GM23338 (cell line): ENCODE data around the gene VPS39. TPM values are rescaled to one million over a fixed set of nuclear protein-coding genes. Genes with fewer than 3 reads are reported as not detected.

ENCODE experiments used
- ATAC-seq: fragments of 200-7000 bp; cut with Tn5 transposase; 3 replicates; pipeline ENCODE4 v1.9.1; 2020
- DNase-seq: peaks from one replicate; pipeline ENCODE4 v3.0.0-alpha.2; 2015; ENCODE audit warnings: low spot score
- H2AFZ ChIP-seq: fragments of 200-600 bp; sonication (generic); 2 replicates; pipeline ENCODE4 v1.8.0; 2016; ENCODE audit warnings: antibody characterized with exemption, mild to moderate bottlenecking, moderate library complexity
- H3F3A ChIP-seq: fragments of 200-600 bp; sonication (generic); replicated peaks from 2 replicates; pipeline ENCODE4 v1.8.0; 2017; ENCODE audit warnings: antibody characterized with exemption, mixed run types, low read depth
- H3K27ac ChIP-seq: fragments of 200-600 bp; sonication (generic); 2 replicates; pipeline ENCODE4 v1.6.1; 2016; ENCODE audit warnings: low read depth
- H3K27me3 ChIP-seq: fragments of 200-600 bp; sonication (generic); 2 replicates; pipeline ENCODE4 v1.8.0; 2016; ENCODE audit warnings: mild to moderate bottlenecking, mixed run types, moderate library complexity; ENCODE audit not compliant: insufficient read depth
- H3K36me3 ChIP-seq: fragments of 200-600 bp; sonication (generic); 2 replicates; pipeline ENCODE4 v1.8.0; 2016; ENCODE audit warnings: mild to moderate bottlenecking; ENCODE audit not compliant: insufficient read depth
- H3K4me1 ChIP-seq: fragments of 200-600 bp; sonication (generic); 2 replicates; pipeline ENCODE4 v1.8.0; 2016; ENCODE audit warnings: mild to moderate bottlenecking, moderate library complexity; ENCODE audit not compliant: insufficient read depth
- H3K4me2 ChIP-seq: fragments of 200-600 bp; sonication (generic); 2 replicates; pipeline ENCODE4 v1.7.1; 2017; ENCODE audit warnings: mixed run types
- H3K4me3 ChIP-seq: fragments of 200-600 bp; sonication (generic); 2 replicates; pipeline ENCODE4 v1.6.1; 2016; ENCODE audit warnings: mixed run types
- H3K79me2 ChIP-seq: fragments of 200-600 bp; sonication (generic); replicated peaks from 2 replicates; pipeline ENCODE4 v1.8.0; 2017; ENCODE audit warnings: mild to moderate bottlenecking; ENCODE audit not compliant: insufficient read depth
- H3K9me2 ChIP-seq: fragments of 200-600 bp; sonication (generic); 2 replicates; pipeline ENCODE4 v1.8.0; 2017; ENCODE audit not compliant: insufficient read depth
- H4K20me1 ChIP-seq: fragments of 200-600 bp; sonication (generic); replicated peaks from 2 replicates; pipeline ENCODE4 v1.8.0; 2017; ENCODE audit warnings: mild to moderate bottlenecking; ENCODE audit not compliant: insufficient read depth
- H3K27ac Mint-ChIP-seq: 2 replicates; pipeline ENCODE4 v1.8.0; 2020; ENCODE audit warnings: inconsistent platforms, mild to moderate bottlenecking, moderate library complexity, mixed read lengths
- H3K27me3 Mint-ChIP-seq: 3 replicates; pipeline ENCODE4 v1.8.0; 2022; ENCODE audit warnings: low read depth, mild to moderate bottlenecking, moderate library complexity, mixed read lengths, inconsistent platforms; ENCODE audit not compliant: insufficient read depth, poor library complexity
- H3K36me3 Mint-ChIP-seq: 3 replicates; pipeline ENCODE4 v1.8.0; 2021; ENCODE audit warnings: low read depth, mild to moderate bottlenecking, inconsistent platforms, moderate library complexity, mixed read lengths
- H3K4me1 Mint-ChIP-seq: 3 replicates; pipeline ENCODE4 v1.8.0; 2020; ENCODE audit warnings: mild to moderate bottlenecking, inconsistent platforms, mixed read lengths
- H3K4me3 Mint-ChIP-seq: 3 replicates; pipeline ENCODE4 v1.8.0; 2021; ENCODE audit warnings: moderate library complexity, mild to moderate bottlenecking, inconsistent platforms, mixed read lengths
- H3K9me3 Mint-ChIP-seq: 3 replicates; pipeline ENCODE4 v1.8.0; 2020; ENCODE audit warnings: moderate library complexity, mild to moderate bottlenecking, inconsistent platforms, mixed read lengths
- CTCF ChIP-seq, 2 experiments: fragments of 200-600 bp in 1 of 2; sonication (generic) in 1 of 2; conservative IDR thresholded peaks; 2 replicates each; pipeline versions ENCODE4 v1.5.1 to v1.6.1; 2016 to 2017; ENCODE audit warnings: antibody characterized with exemption in 2 of 2, low read depth in 2 of 2, mild to moderate bottlenecking in 2 of 2, moderate library complexity in 1 of 2
- EZH2 ChIP-seq: fragments of 200-600 bp; sonication (generic); IDR thresholded peaks from one replicate; pipeline ENCODE4 v1.8.0; 2017; ENCODE audit warnings: antibody characterized with exemption, mild to moderate bottlenecking, low read depth; ENCODE audit not compliant: unreplicated experiment
- STAT1 ChIP-seq: IDR thresholded peaks from one replicate; pipeline ENCODE4 v1.6.1; 2016; ENCODE audit warnings: antibody characterized with exemption; ENCODE audit not compliant: unreplicated experiment
- polyA plus RNA-seq: library from polyadenylated mRNA; unstranded; fragments of >200 nt; fragmentation: Nextera tagmentation; extraction: Ambion mirVana; gene quantifications from 2 replicates; pipeline ENCODE4 v1.2.1, GENCODE V29; 2016
- total RNA-seq: library from RNA; depleted of rRNA; stranded (reverse); fragments of >200 nt; shearing (Covaris generic); gene quantifications from 2 replicates; pipeline ENCODE4 v1.2.3, GENCODE V29; 2014
- TF ChIP-seq, protein P1 (sequence below): IDR thresholded peaks from one replicate; pipeline ENCODE4 v1.6.1; 2018; ENCODE audit warnings: antibody characterized with exemption; ENCODE audit not compliant: unreplicated experiment

The VPS39 gene
- total and polyA plus RNA-seq, 2 experiments from 2014 or later, result 14.9 to 45.1 TPM

GRCh38 chr15:42149493-42150218, 58.4 kb downstream of the VPS39 start:
- Mint-ChIP-seq H3K36me3 (no peaks in the 10 kb centered on the region), H3K27ac (no peak overlapping the region), H3K9me3 (no peaks in the 10 kb centered on the region), H3K4me1 (no peaks in the 10 kb centered on the region; the same call in 2 of the 3 replicates), H3K27me3 (peaks cover 5% of the 10 kb centered on the region), H3K4me3 (no peak overlapping the region)
- ATAC-seq (peak; percentile 47), DNase-seq (peak; percentile 22)
- H3F3A ChIP-seq, result no peaks in the 10 kb centered on the region
- no peak overlapping the region; the same call in 1 of the 2 replicates for H2AFZ ChIP-seq
- no peaks in the 10 kb centered on the region for H3K9me2 ChIP-seq
- TF ChIP-seq EZH2 (no peak), CTCF (conservative IDR thresholded peaks at IDR 0.05; ENCODE audit: low read depth in 2 of 2) (peak in 1 of 2 experiments; percentile 28; a peak in 1 of 4 replicates)
- H3K4me2 ChIP-seq, result no peak overlapping the region
- no peaks in the 10 kb centered on the region for H3K4me1 ChIP-seq
- no peak overlapping the region for H3K27ac ChIP-seq
- H3K79me2 ChIP-seq, result no peaks in the 10 kb centered on the region
- no peak overlapping the region for H3K4me3 ChIP-seq
- no peaks in the 10 kb centered on the region for H3K36me3 ChIP-seq
- no peaks in the 10 kb centered on the region for H3K27me3 ChIP-seq
- H4K20me1 ChIP-seq, result no peaks in the 10 kb centered on the region

- DNase-seq (no peak), ATAC-seq (no peak)
- H3K9me3 Mint-ChIP-seq, result no peaks in the 10 kb centered on the region
- Histone ChIP-seq H4K20me1 (no peaks in the 10 kb centered on the region), H3K9me2 (no peaks in the 10 kb centered on the region), H3F3A (no peaks in the 10 kb centered on the region), H3K4me2 (no peak overlapping the region), H2AFZ (0 out of 2 replicates have a peak overlapping the region, but pooled peaks have one; percentile 47), H3K79me2 (no peaks in the 10 kb centered on the region), H3K4me3 (no peak overlapping the region), H3K27ac (no peak overlapping the region), H3K36me3 (no peaks in the 10 kb centered on the region), H3K27me3 (no peaks in the 10 kb centered on the region), H3K4me1 (no peaks in the 10 kb centered on the region)
- TF ChIP-seq, protein P1, sequence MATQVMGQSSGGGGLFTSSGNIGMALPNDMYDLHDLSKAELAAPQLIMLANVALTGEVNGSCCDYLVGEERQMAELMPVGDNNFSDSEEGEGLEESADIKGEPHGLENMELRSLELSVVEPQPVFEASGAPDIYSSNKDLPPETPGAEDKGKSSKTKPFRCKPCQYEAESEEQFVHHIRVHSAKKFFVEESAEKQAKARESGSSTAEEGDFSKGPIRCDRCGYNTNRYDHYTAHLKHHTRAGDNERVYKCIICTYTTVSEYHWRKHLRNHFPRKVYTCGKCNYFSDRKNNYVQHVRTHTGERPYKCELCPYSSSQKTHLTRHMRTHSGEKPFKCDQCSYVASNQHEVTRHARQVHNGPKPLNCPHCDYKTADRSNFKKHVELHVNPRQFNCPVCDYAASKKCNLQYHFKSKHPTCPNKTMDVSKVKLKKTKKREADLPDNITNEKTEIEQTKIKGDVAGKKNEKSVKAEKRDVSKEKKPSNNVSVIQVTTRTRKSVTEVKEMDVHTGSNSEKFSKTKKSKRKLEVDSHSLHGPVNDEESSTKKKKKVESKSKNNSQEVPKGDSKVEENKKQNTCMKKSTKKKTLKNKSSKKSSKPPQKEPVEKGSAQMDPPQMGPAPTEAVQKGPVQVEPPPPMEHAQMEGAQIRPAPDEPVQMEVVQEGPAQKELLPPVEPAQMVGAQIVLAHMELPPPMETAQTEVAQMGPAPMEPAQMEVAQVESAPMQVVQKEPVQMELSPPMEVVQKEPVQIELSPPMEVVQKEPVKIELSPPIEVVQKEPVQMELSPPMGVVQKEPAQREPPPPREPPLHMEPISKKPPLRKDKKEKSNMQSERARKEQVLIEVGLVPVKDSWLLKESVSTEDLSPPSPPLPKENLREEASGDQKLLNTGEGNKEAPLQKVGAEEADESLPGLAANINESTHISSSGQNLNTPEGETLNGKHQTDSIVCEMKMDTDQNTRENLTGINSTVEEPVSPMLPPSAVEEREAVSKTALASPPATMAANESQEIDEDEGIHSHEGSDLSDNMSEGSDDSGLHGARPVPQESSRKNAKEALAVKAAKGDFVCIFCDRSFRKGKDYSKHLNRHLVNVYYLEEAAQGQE, result no peak
- no peak for TF ChIP-seq STAT1
- no peaks in the 10 kb centered on the region for H3K36me3 Mint-ChIP-seq
- peaks cover 5% of the 10 kb centered on the region for H3K27me3 Mint-ChIP-seq
- no peak overlapping the region for H3K4me3 Mint-ChIP-seq
- H3K27ac Mint-ChIP-seq, result no peak overlapping the region
- no peaks in the 10 kb centered on the region; the same call in 2 of the 3 replicates for H3K4me1 Mint-ChIP-seq
These were observed 59.2 kb downstream of the VPS39 start for GRCh38 chr15:42148808-42149492.
